GM10847 (cell line): Measurements from ENCODE around the gene TRIM40.

Experiments
- POLR2A ChIP-seq: IDR thresholded peaks from 2 replicates; pipeline ENCODE4 v1.6.1; 2011; ENCODE audit not compliant: insufficient read length; ENCODE audit errors: extremely low read depth

Gene TRIM40

GRCh38 chr6:30130179-30130679, 5.7 kb upstream of the TRIM40 start:
- no peak for TF ChIP-seq POLR2A

- no peak for TF ChIP-seq POLR2A
Measured at GRCh38 chr6:30130887-30131862, 4.8 kb upstream of the TRIM40 start.

GRCh38 chr6:30131947-30132497, 3.9 kb upstream of the TRIM40 start:
- no peak for TF ChIP-seq POLR2A

- no peak for TF ChIP-seq POLR2A
Measured at GRCh38 chr6:30135147-30135546, 793 bp upstream of the TRIM40 start.

GRCh38 chr6:30136570-30137286, 788 bp downstream of the TRIM40 start:
- no peak for TF ChIP-seq POLR2A

GRCh38 chr6:30142665-30143064, 6.7 kb downstream of the TRIM40 start:
- TF ChIP-seq POLR2A, result no peak

DNA sequence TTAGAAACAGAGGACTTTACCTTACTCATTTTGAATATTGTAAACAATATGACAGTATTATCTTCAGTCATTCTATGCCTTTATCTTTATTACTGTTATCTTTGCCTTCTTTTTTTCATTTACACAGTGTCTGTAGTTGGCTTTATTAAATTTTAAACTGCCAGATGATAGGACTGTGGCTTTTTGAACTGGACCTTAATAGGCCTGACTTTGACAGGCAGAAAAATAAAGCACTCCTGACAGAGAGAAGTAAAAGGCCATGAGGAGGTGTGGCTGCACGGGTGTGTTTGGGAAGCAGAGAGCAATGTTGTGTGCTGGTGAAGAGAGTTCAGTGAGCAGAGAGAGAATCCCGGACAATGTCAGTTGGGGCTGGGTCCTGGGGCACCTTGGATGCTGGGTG, 7.8 kb downstream of the TRIM40 start:
- TF ChIP-seq POLR2A, result no peak

GRCh38 chr6:30144811-30145210, 8.9 kb downstream of the TRIM40 start:
- TF ChIP-seq POLR2A, result no peak

- no peak for TF ChIP-seq POLR2A
Measured at GRCh38 chr6:30145818-30146217, 9.9 kb downstream of the TRIM40 start.

DNA sequence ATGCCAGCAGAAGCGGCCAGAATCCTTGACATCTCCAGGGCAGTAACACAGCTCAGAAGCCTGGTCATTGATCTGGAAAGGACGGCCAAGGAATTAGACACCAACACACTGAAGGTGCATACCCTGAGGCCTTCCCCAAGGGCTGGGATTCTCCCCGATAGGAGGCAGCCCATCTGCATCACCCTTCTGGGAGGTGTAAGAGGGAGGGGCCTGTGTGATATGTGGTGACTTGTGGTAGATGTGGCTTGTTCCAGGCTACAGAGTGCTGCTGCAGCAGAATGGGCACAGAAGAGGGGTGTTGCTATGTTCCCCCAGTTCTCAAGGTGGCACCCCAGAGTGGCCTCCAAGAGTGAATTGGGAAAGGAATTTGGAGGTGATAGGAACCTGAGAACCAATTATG, 11.2 kb downstream of the TRIM40 start:
- TF ChIP-seq POLR2A, result no peak

DNA sequence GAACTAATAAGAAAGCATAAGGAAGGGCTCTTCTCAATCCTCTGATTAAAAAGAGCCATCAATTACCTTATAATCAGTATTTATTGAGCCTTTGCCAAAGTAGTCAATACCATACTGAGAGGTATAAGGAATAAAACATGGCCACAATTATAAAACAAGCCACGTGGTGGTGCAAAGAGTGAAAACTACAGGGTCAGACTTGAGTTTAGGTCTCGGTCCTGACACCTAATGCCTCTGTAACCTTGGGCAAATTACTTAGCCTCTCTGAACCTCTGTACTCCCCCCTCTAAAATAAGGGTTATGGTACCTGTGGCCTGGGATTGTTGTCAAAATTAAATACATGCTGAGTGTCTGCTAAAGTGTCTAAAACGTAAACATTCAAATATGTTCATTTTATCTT, 13.3 kb downstream of the TRIM40 start:
- no peak for TF ChIP-seq POLR2A

DNA sequence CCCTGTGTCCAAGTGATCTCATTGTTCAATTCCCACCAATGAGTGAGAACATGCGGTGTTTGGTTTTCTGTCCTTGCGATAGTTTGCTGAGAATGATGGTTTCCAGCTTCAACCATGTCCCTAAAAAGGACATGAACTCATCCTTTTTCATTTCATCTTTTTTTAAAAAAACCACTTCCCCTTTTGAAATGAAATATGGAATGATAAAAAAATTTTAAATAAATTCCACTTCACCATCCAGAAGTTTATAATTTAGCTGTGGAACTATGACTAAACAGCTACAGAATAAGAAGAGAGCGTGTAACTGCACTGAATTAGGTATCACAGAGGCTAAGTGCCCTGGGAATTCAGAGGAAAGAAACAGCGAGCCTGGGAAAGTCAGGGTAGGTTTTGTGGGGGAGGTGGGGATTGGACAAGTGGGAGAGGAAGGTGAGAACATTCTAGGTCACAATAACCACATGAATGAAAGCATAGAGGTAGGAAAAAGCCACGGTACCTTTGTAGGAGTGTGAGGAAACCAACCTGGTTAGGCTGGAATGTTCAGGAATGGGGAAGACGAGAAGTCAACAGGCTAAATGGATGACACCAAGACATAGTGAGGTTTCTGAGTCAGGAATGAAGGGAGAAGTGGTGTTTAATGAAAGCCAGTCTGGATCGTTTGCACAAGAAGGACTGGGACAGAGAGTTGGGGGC, 14.1 kb downstream of the TRIM40 start:
- TF ChIP-seq POLR2A, result no peak

DNA sequence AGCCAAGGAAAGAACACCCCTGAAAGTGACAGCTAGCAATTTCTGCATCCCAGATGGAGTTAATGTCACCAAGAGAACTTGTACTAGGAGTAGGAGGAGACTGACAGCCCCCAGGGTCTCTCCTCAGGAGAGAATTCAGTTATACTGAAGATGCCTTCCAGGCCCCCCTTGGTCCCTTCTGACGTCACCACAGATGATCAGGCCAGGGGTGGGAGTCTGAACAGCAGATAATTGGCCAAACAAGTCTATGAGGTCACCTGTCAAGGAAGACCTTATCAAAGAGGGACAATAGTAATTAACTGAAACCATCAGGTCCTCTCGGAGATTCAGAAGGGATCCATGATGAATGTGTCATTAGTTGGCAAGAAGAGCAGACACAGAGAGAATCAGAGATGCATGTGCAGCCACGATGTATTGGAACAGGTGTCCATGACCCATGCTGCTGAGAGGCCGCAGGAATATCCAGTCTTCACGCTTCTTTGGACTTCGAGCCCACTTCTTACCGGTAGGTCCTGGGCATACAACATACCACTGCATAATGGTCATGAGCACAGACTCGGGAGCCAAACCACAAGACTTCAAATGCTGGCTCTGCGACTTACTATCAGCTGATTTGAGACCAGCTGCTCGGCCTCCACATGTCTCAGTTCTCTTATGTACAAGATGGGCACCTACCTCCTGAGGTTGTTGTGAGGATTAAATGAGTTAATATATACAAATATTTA, 14.9 kb downstream of the TRIM40 start:
- no peak for TF ChIP-seq POLR2A

GRCh38 chr6:30151580-30151979, 15.6 kb downstream of the TRIM40 start:
- TF ChIP-seq POLR2A, result no peak
